SU-DHL-6 (cell line): ENCODE data around the gene TMEM232.

Experiments used
- CTCF ChIP-seq: fragments of 200-600 bp; sonication (generic); IDR thresholded peaks from one replicate; pipeline ENCODE4 v1.5.1; 2017; ENCODE audit warnings: antibody characterized with exemption, mild to moderate bottlenecking, low read length, moderate library complexity; ENCODE audit not compliant: insufficient read depth, poor library complexity, severe bottlenecking
- EZH2phosphoT487 ChIP-seq: fragments of 200-600 bp; sonication (generic), shearing (Covaris generic); conservative IDR thresholded peaks from 2 replicates; pipeline ENCODE4 v1.6.1; 2018; ENCODE audit warnings: mild to moderate bottlenecking, antibody characterized with exemption, low read length, moderate library complexity, mixed read lengths

- TF ChIP-seq CTCF (no peak), EZH2phosphoT487 (no peak)
Measured at GRCh38 chr5:110401881-110402280, 324.6 kb downstream of the TMEM232 start.
